ENCODE results near the gene METTL26. TPM values are rescaled to one million over a fixed set of nuclear protein-coding genes. Genes with fewer than 3 reads are reported as not detected.

The METTL26 gene
- total RNA-seq, 1 donor from 2014 or later = 46.0 TPM

DNA sequence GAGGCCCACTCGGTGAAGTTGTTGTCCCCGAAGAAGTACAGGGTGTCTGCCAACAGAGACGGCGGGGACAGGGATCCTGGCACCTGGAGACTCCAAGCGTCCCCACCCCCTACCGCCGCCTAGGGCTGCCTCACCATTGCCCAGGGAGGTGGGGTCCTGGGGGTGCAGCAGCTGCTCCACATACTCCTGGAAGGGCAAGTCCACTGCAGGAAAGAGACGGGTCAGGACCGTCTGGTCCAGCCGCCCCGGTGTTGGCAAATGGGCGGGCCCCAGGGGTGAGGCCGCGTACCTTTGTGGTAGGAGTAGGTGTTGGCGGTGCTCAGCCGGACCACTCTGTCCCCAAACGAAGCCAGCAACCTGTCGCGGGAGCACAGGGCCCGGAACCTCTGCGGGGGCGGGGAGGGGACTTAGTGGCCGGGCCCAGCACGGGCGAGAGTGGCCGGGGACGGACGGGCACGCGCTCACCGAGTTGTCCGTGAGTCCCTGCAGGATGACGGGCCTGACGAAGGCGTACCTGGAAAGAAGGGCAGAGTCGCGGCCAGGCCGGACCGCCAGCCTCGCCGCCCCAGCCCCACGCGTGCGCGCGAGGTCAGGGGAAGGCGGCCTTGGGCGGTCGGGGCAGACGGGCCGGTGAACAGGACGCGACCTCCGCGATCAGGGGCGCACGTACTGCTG is 47.4 kb upstream of the METTL26 start:
- peak overlapping the region; percentile 55 for H3K4me3 ChIP-seq
- peaks cover 2% of the 10 kb centered on the region for H3K36me3 ChIP-seq
- H3K4me1 ChIP-seq = peaks cover 14% of the 10 kb centered on the region
- peaks cover 34% of the 10 kb centered on the region for H3K79me2 ChIP-seq (ENCODE audit: low read depth)
- Mint-ChIP-seq H3K36me3 (peaks cover 3% of the 10 kb centered on the region), H3K4me3 (peak overlapping the region; percentile 82), H3K27ac (no peak overlapping the region), H3K9me3 (no peaks in the 10 kb centered on the region), H3K27me3 (ENCODE audit: insufficient read depth, low read depth) (peaks cover 10% of the 10 kb centered on the region), H3K4me1 (peaks cover 25% of the 10 kb centered on the region)
- DNase-seq (ENCODE audit: low spot score) = peak; percentile 33
- H3K27ac ChIP-seq = no peak overlapping the region
- H3F3A ChIP-seq (ENCODE audit: low read depth) = peaks cover 57% of the 10 kb centered on the region
- peak overlapping the region; percentile 87 for H3K4me2 ChIP-seq
- H3K9ac ChIP-seq = no peak overlapping the region
- H3K27me3 ChIP-seq = no peaks in the 10 kb centered on the region
- no peak for TF ChIP-seq EZH2 (IDR thresholded peaks at IDR 0.05)
- no peak for TF ChIP-seq EZH2phosphoT487 (IDR thresholded peaks at IDR 0.05)
- TF ChIP-seq, protein P1, sequence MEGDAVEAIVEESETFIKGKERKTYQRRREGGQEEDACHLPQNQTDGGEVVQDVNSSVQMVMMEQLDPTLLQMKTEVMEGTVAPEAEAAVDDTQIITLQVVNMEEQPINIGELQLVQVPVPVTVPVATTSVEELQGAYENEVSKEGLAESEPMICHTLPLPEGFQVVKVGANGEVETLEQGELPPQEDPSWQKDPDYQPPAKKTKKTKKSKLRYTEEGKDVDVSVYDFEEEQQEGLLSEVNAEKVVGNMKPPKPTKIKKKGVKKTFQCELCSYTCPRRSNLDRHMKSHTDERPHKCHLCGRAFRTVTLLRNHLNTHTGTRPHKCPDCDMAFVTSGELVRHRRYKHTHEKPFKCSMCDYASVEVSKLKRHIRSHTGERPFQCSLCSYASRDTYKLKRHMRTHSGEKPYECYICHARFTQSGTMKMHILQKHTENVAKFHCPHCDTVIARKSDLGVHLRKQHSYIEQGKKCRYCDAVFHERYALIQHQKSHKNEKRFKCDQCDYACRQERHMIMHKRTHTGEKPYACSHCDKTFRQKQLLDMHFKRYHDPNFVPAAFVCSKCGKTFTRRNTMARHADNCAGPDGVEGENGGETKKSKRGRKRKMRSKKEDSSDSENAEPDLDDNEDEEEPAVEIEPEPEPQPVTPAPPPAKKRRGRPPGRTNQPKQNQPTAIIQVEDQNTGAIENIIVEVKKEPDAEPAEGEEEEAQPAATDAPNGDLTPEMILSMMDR (IDR thresholded peaks at IDR 0.05) = no peak
- H4K20me1 ChIP-seq (ENCODE audit: low read depth) = peaks cover 34% of the 10 kb centered on the region
- H2AFZ ChIP-seq (replicated peaks) = no peak overlapping the region
- no peaks in the 10 kb centered on the region for H3K9me3 ChIP-seq (ENCODE audit: low read depth)

DNA sequence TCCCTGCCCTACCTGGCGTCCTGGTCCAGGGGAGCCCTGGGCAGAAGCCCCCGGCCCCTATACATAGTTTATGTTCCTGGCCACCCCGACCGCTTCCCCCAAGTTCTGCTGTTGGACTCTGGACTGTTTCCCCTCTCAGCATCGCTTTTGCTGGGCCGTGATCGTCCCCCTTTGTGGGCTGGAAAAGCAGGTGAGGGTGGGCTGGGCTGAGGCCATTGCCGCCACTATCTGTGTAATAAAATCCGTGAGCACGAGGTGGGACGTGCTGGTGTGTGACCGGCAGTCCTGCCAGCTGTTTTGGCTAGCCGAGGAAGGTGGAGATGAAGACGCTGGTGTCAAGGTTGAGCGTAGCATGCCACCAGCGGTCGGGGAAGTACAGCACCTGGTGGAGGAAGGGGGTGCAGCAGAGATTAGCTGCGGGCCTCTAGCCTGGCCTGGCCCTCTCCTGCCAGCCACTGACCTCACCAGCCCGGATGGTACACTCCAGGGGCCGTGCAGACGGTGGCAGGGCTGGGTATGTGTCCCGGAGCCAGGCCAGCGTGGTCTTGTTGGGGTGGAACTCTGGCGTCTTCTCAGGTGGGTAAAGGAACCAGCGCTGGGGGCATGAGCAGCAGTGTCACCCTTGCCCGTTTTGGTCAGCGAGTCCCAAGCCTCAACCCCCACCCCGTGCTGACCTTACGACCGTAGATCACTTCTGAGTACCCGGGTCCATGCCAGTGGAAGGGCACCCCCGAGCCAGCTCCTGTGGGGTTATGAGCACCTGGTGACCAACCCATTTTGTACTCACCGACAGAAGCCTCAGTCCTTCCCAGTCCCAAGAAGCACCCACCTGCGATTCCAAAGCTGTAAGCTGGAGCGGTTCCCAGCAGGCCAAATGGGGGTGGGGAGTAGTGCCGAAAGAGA is 46.6 kb upstream of the METTL26 start:
- H3K27me3 ChIP-seq = no peaks in the 10 kb centered on the region
- H3K4me2 ChIP-seq = peak overlapping the region; percentile 87
- H3K79me2 ChIP-seq (ENCODE audit: low read depth) = peaks cover 33% of the 10 kb centered on the region
- H3K9ac ChIP-seq = no peak overlapping the region
- peaks cover 2% of the 10 kb centered on the region for H3K36me3 ChIP-seq
- H3K4me3 ChIP-seq = peak overlapping the region; percentile 55
- H3K27me3 Mint-ChIP-seq (ENCODE audit: insufficient read depth, low read depth) = peaks cover 9% of the 10 kb centered on the region
- H3K4me1 Mint-ChIP-seq = peaks cover 25% of the 10 kb centered on the region
- no peak for DNase-seq (ENCODE audit: low spot score)
- no peak overlapping the region for H2AFZ ChIP-seq (replicated peaks)
- H3K4me1 ChIP-seq = peaks cover 14% of the 10 kb centered on the region
- H3K27ac Mint-ChIP-seq = no peak overlapping the region
- peaks cover 3% of the 10 kb centered on the region for H3K36me3 Mint-ChIP-seq
- no peaks in the 10 kb centered on the region for H3K9me3 ChIP-seq (ENCODE audit: low read depth)
- H3F3A ChIP-seq (ENCODE audit: low read depth) = peaks cover 58% of the 10 kb centered on the region
- H4K20me1 ChIP-seq (ENCODE audit: low read depth) = peaks cover 34% of the 10 kb centered on the region
- peak overlapping the region; percentile 82 for H3K4me3 Mint-ChIP-seq
- TF ChIP-seq EZH2phosphoT487 (IDR thresholded peaks at IDR 0.05) (no peak), EZH2 (IDR thresholded peaks at IDR 0.05) (no peak)
- TF ChIP-seq, protein P1 (IDR thresholded peaks at IDR 0.05) = no peak
- no peaks in the 10 kb centered on the region for H3K9me3 Mint-ChIP-seq
- no peak overlapping the region for H3K27ac ChIP-seq

DNA sequence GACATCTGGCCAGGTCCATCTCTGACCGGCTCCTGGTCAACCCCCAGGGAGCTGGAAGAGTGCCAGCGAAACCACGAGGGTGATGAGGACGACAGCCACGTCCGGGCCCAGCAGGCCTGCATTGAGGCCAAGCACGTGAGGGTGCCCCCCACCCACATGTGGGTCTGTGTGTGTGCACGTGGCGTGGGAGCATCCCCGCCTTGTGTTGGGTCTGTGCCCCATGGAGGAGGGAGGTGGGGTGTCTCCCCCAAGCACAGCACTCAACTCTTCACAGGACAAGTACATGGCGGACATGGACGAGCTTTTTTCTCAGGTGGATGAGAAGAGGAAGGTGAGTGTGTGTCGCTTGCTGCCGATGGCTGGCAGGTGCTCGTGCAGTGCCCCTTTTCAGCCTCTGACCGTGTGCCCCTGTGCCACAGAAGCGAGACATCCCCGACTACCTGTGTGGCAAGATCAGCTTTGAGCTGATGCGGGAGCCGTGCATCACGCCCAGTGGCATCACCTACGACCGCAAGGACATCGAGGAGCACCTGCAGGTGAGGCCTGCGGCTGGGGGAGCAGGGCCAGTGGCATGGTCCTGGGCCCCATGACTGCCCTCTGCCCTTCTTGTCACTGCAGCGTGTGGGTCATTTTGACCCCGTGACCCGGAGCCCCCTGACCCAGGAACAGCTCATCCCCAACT is 45.8 kb upstream of the METTL26 start:
- TF ChIP-seq EZH2 (IDR thresholded peaks at IDR 0.05) (no peak), EZH2phosphoT487 (IDR thresholded peaks at IDR 0.05) (no peak)
- TF ChIP-seq, protein P1 (IDR thresholded peaks at IDR 0.05) = no peak
- Histone ChIP-seq H2AFZ (replicated peaks) (no peak overlapping the region), H3K9me3 (ENCODE audit: low read depth) (no peaks in the 10 kb centered on the region), H3K27me3 (no peaks in the 10 kb centered on the region), H3K4me1 (peaks cover 14% of the 10 kb centered on the region), H3K79me2 (ENCODE audit: low read depth) (peaks cover 33% of the 10 kb centered on the region), H3K4me2 (peak overlapping the region; percentile 100), H3K27ac (no peak overlapping the region), H3K36me3 (peaks cover 2% of the 10 kb centered on the region), H3K4me3 (peak overlapping the region; percentile 94), H3K9ac (no peak overlapping the region), H3F3A (ENCODE audit: low read depth) (peaks cover 58% of the 10 kb centered on the region), H4K20me1 (ENCODE audit: low read depth) (peaks cover 34% of the 10 kb centered on the region)
- Mint-ChIP-seq H3K4me1 (peaks cover 25% of the 10 kb centered on the region), H3K27me3 (ENCODE audit: insufficient read depth, low read depth) (peaks cover 8% of the 10 kb centered on the region), H3K27ac (no peak overlapping the region), H3K36me3 (peaks cover 3% of the 10 kb centered on the region), H3K4me3 (peak overlapping the region; percentile 82), H3K9me3 (no peaks in the 10 kb centered on the region)
- DNase-seq (ENCODE audit: low spot score) = no peak
